WTC11 (cell line): ENCODE results near the gene ITGAE. TPM values are rescaled to one million over a fixed set of nuclear protein-coding genes. Genes with fewer than 3 reads are reported as not detected.
"Not testable (repeated sequence)": the region's sequence is repeated elsewhere in the genome, so short reads cannot be mapped to it uniquely, and the experiment has no call there.

Experiments used
- ATAC-seq: fragments of 200-7000 bp; cut with Tn5 transposase; 2 replicates; pipeline ENCODE4 v1.10.0; 2021; ENCODE audit warnings: mild to moderate bottlenecking, moderate library complexity
- CTCF ChIA-PET: fragments of 300-600 bp; sonication (Branson Sonifier 250); formaldehyde crosslinking; loops from one replicate; lab custom pipeline; 2021; ENCODE audit warnings: antibody characterized with exemption; lab: Charles Lee
- POLR2A ChIA-PET: fragments of 350-600 bp; sonication (Branson Sonifier 250); formaldehyde crosslinking; loops from one replicate; lab custom pipeline; 2021; ENCODE audit warnings: antibody characterized with exemption; lab: Charles Lee
- DNase-seq: peaks from one replicate; pipeline ENCODE4 v3.0.0; 2021; ENCODE audit warnings: low spot score
- H3K27ac Mint-ChIP-seq: 2 replicates; pipeline ENCODE4 v1.8.0; 2021; ENCODE audit warnings: mixed read lengths
- H3K27me3 Mint-ChIP-seq: 2 replicates; pipeline ENCODE4 v1.8.0; 2021; ENCODE audit warnings: low read depth, mild to moderate bottlenecking, moderate library complexity, mixed read lengths
- H3K36me3 Mint-ChIP-seq: 2 replicates; pipeline ENCODE4 v1.8.0; 2021; ENCODE audit warnings: mixed read lengths
- H3K4me1 Mint-ChIP-seq: 2 replicates; pipeline ENCODE4 v1.8.0; 2022; ENCODE audit warnings: mixed read lengths
- H3K4me3 Mint-ChIP-seq: 2 replicates; pipeline ENCODE4 v1.8.0; 2021; ENCODE audit warnings: mild to moderate bottlenecking, moderate library complexity, mixed read lengths
- H3K9me3 Mint-ChIP-seq: 2 replicates; pipeline ENCODE4 v1.8.0; 2021; ENCODE audit warnings: mixed read lengths
- ATF1 ChIP-seq: sonication (generic); formaldehyde crosslinking; IDR thresholded peaks from 2 replicates; pipeline ENCODE4 v1.8.1; 2023; ENCODE audit warnings: mild to moderate bottlenecking, moderate library complexity, missing genetic modification reagents
- ATF3 ChIP-seq: sonication (generic); formaldehyde crosslinking; conservative IDR thresholded peaks from 2 replicates; pipeline ENCODE4 v1.8.1; 2022; ENCODE audit warnings: mild to moderate bottlenecking, missing genetic modification reagents
- CTCF ChIP-seq: fragments of 200-600 bp; IDR thresholded peaks from 2 replicates; pipeline ENCODE4 v1.8.0; 2022; ENCODE audit warnings: antibody characterized with exemption
- EMX1 ChIP-seq: fragments of 250-450 bp; sonication (Bioruptor Pico); IDR thresholded peaks from 2 replicates; pipeline ENCODE4 v1.8.0; 2021; ENCODE audit warnings: mild to moderate bottlenecking
- ERG ChIP-seq: fragments of 250-450 bp; sonication (Bioruptor Pico); IDR thresholded peaks from 2 replicates; pipeline ENCODE4 v1.8.0; 2021; ENCODE audit warnings: mild to moderate bottlenecking
- ESRRA ChIP-seq: sonication (generic); formaldehyde crosslinking; IDR thresholded peaks from 2 replicates; pipeline ENCODE4 v1.8.1; 2022; ENCODE audit warnings: mild to moderate bottlenecking, missing genetic modification reagents, borderline replicate concordance
- FOXK1 ChIP-seq: sonication (generic); formaldehyde crosslinking; IDR thresholded peaks from 2 replicates; pipeline ENCODE4 v1.8.0; 2022; ENCODE audit warnings: mild to moderate bottlenecking, moderate library complexity, missing genetic modification reagents
- HMGXB4 ChIP-seq: sonication (generic); formaldehyde crosslinking; IDR thresholded peaks from 2 replicates; pipeline ENCODE4 v1.8.1; 2023; ENCODE audit warnings: mild to moderate bottlenecking, moderate library complexity, missing genetic modification reagents
- MAX ChIP-seq: sonication (generic); formaldehyde crosslinking; IDR thresholded peaks from 2 replicates; pipeline ENCODE4 v1.8.0; 2022; ENCODE audit warnings: mild to moderate bottlenecking, missing genetic modification reagents
- MXD4 ChIP-seq: fragments of 250-450 bp; sonication (Bioruptor Pico); IDR thresholded peaks from 2 replicates; pipeline ENCODE4 v1.8.0; 2021; ENCODE audit warnings: mild to moderate bottlenecking, moderate library complexity, borderline replicate concordance
- NR3C1 ChIP-seq: sonication (generic); formaldehyde crosslinking; conservative IDR thresholded peaks from 2 replicates; pipeline ENCODE4 v1.8.1; 2023; ENCODE audit warnings: low read depth, mild to moderate bottlenecking, missing genetic modification reagents
- PREB ChIP-seq: sonication (generic); formaldehyde crosslinking; IDR thresholded peaks from 2 replicates; pipeline ENCODE4 v1.8.1; 2022; ENCODE audit warnings: mild to moderate bottlenecking, missing genetic modification reagents, moderate library complexity, borderline replicate concordance
- SMAD3 ChIP-seq: sonication (generic); formaldehyde crosslinking; IDR thresholded peaks from 2 replicates; pipeline ENCODE4 v1.8.0; 2022; ENCODE audit warnings: missing genetic modification reagents, mild to moderate bottlenecking, borderline replicate concordance
- SP1 ChIP-seq: sonication (generic); formaldehyde crosslinking; conservative IDR thresholded peaks from 2 replicates; pipeline ENCODE4 v1.8.1; 2022; ENCODE audit warnings: missing genetic modification reagents
- TEAD4 ChIP-seq: sonication (generic); formaldehyde crosslinking; IDR thresholded peaks from 2 replicates; pipeline ENCODE4 v1.8.0; 2022; ENCODE audit warnings: mild to moderate bottlenecking, missing genetic modification reagents
- ZBTB43 ChIP-seq: sonication (generic); formaldehyde crosslinking; IDR thresholded peaks from 2 replicates; pipeline ENCODE4 v1.8.1; 2023; ENCODE audit warnings: mild to moderate bottlenecking, missing genetic modification reagents
- ZMAT4 ChIP-seq: fragments of 250-450 bp; sonication (Bioruptor Pico); IDR thresholded peaks from 2 replicates; pipeline ENCODE4 v1.9.0; 2021; ENCODE audit warnings: mild to moderate bottlenecking
- ZNF121 ChIP-seq: sonication (generic); formaldehyde crosslinking; IDR thresholded peaks from 2 replicates; pipeline ENCODE4 v1.8.0; 2023; ENCODE audit warnings: missing genetic modification reagents
- ZNF512 ChIP-seq: sonication (generic); formaldehyde crosslinking; IDR thresholded peaks from 2 replicates; pipeline ENCODE4 v1.8.1; 2022; ENCODE audit warnings: missing genetic modification reagents, borderline replicate concordance
- total RNA-seq: library from RNA; stranded (reverse); gene quantifications from 3 replicates; pipeline ENCODE4 v1.2.3, GENCODE V29; 2021

ITGAE gene
- total RNA-seq, 1 experiment from 2014 or later: 19.5 TPM

- H3K4me1 Mint-ChIP-seq, H3K4me3 Mint-ChIP-seq, ATAC-seq, H3K27ac Mint-ChIP-seq, DNase-seq, H3K36me3 Mint-ChIP-seq: not testable (repeated sequence)
- CTCF ChIA-PET: interaction anchor here (0.7 kb wide), 1 partner anchor 23 kb away, joined by 6 read pairs; no protein-coding TSS in a partner anchor
- 0 out of 2 replicates have a peak, but pooled peaks have one; percentile 21 for TF ChIP-seq ZNF121 (CRISPR knock-in tag)
- TF ChIP-seq, all 79 proteins: peak for 1; not testable (repeated sequence) for 78
- H3K27me3 Mint-ChIP-seq, POLR2A ChIA-PET, H3K9me3 Mint-ChIP-seq: not testable (repeated sequence)
Observed at GRCh38 chr17:3794152-3794551, 6.8 kb downstream of the ITGAE start.

- not testable (repeated sequence) for H3K27me3 Mint-ChIP-seq, H3K4me3 Mint-ChIP-seq, H3K36me3 Mint-ChIP-seq, ATAC-seq, H3K27ac Mint-ChIP-seq, H3K9me3 Mint-ChIP-seq, DNase-seq, H3K4me1 Mint-ChIP-seq
- ChIA-PET POLR2A (interaction anchor here (0.6 kb wide), 1 partner anchor 26 kb away, joined by 3 read pairs; no protein-coding TSS in a partner anchor), CTCF (interaction anchor here (2.7 kb wide), 1 partner anchor 55 kb away, joined by 12 read pairs; no protein-coding TSS in a partner anchor)
Observed at GRCh38 chr17:3793258-3793657, 7.7 kb downstream of the ITGAE start.

- CTCF ChIA-PET: interaction anchor here (2.7 kb wide), 1 partner anchor 55 kb away, joined by 12 read pairs; no protein-coding TSS in a partner anchor
- Mint-ChIP-seq H3K9me3 (peaks cover 6% of the 10 kb centered on the region), H3K27me3 (no peaks in the 10 kb centered on the region), H3K4me3 (no peak overlapping the region), H3K27ac (no peak overlapping the region), H3K36me3 (no peaks in the 10 kb centered on the region), H3K4me1 (0 out of 2 replicates have a peak, but pooled peaks cover 7% of the 10 kb centered on the region)
- no peak for DNase-seq
- POLR2A ChIA-PET: no interaction called here
- TF ChIP-seq FOXK1 (CRISPR knock-in tag) (no peak), ZMAT4 (CRISPR knock-in tag) (no peak), NR3C1 (CRISPR knock-in tag) (no peak), ATF1 (CRISPR knock-in tag) (no peak), PREB (no peak), ZNF512 (CRISPR knock-in tag) (no peak), CTCF (no peak), ZBTB43 (no peak), EMX1 (no peak), ERG (CRISPR knock-in tag) (no peak), SP1 (CRISPR knock-in tag) (no peak), ESRRA (CRISPR knock-in tag) (no peak), MXD4 (CRISPR knock-in tag) (no peak), MAX (CRISPR knock-in tag) (no peak), HMGXB4 (no peak), TEAD4 (CRISPR knock-in tag) (no peak), ATF3 (CRISPR knock-in tag) (no peak), SMAD3 (no peak)
- ATAC-seq: no peak
Observed at GRCh38 chr17:3792481-3792880, 8.5 kb downstream of the ITGAE start.
